Fibroblast of peridontal ligament (primary cell): ENCODE data around the gene SLC34A1.
A peak's percentile ranks its signal among the peaks of the same experiment; 100 is the strongest.
"Not testable (repeated sequence)": the region's sequence is repeated elsewhere in the genome, so short reads cannot be mapped to it uniquely, and the experiment has no call there.

Experiments used
- DNase-seq: peaks from one replicate; pipeline ENCODE4 v3.0.0-alpha.2; 2010; ENCODE audit errors: extremely low read depth

SLC34A1 gene

DNA sequence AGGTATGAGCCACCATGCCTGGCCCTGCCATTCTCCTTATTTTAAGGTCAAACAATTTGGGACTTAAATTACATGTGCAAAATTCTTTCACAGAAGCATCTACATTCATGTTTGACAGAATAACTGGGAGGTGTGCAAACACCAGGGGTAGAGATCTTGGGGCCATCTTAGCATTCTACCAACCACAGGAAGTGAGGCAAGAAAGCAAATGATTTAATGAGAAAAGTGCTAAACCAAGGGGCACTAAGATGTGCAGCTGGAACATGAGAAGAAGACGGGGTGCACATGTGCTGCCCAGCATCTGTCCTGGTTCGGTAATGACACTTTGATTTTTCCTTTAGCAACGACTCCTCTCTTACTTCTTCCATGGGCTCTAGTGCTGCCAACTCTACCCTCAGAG is 26.3 kb downstream of the SLC34A1 start:
- DNase-seq, result no peak

DNA sequence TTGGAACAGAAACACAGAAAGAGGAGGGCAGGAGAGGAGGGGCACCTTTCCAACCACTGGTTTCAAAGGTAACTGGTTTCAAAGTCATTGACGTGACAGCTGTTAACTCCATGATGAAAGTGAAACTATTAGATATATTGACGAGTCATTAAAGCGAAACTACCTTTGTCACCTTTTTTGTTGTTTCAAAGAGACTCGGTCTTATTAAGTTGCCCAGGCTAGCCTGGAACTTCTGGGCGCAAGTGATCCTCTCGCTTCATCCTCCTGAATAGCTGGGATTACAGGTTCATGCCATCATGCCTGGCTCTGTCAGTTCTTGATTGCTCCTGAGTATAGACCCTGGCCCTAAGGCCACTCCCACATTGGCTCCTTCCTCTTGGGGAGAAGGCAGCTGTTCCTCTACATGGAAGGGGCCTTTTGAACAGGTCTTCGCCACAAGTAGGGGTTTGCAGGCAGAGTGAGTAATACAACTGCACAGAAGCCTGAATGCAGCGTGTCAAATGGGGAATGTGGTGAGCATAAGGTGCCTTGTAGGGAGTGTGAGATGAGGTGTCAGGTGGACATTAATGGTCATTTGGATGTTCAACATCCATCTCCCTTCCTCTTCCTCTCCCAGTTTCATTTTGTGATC is 28.5 kb downstream of the SLC34A1 start:
- no peak for DNase-seq

DNA sequence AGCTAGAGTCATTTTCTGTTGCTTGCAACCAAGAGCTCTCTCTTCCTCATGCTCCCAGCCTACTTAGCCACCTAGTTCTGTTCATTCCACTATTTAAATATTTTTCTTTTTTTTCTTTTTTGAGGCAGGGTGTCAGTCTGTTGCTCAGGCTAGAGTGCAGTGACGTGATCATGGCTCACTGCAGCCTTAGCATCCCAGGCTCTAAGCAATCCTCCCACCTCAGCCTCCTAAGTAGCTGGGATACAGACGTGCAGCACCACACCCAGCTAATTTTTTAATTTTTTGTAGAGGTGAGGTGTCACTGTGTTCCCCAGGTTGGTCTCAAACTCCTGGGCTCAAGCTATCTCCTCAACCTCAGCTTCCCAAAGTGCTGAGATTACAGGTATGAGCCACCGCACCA is 30.2 kb downstream of the SLC34A1 start:
- no peak for DNase-seq

DNA sequence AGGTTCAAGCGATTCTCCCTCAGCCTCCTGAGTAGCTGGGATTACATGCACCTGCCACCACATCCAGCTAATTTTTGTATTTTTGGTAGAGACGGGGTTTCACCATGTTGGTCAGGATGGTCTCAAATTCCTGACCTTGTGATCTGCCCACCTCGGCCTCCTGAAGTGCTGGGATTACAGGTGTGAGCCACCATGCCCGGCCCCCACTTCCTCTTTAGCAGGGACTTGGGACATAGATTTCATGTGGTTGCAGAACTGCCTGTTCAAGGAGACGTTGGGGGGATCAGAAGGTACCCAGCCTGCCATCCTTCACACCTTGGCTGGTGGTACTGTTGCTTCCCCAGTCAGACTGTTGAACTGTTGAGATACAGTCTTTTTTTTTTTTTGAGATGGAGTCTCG is 32.8 kb downstream of the SLC34A1 start:
- DNase-seq, result not testable (repeated sequence)

DNA sequence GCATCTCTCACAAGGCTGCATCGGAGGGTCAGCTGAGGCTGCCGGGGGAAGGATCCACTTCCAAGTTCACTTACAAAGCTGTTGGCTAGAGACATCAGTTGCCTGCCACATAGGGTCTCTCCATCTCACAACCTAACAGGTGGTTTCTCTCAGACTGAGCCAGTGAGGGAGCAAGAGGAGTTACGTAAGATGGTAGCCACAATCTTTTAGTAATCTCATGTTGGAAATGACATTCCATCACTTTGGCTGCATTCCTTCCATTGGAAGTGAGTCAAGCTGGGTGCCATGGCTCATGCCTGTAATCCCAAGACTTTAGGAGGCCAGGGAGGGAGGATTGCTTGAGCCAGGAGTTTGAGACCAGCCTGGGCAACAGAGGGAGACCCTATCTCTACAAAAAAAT is 34.8 kb downstream of the SLC34A1 start:
- DNase-seq, result peak; percentile 77

DNA sequence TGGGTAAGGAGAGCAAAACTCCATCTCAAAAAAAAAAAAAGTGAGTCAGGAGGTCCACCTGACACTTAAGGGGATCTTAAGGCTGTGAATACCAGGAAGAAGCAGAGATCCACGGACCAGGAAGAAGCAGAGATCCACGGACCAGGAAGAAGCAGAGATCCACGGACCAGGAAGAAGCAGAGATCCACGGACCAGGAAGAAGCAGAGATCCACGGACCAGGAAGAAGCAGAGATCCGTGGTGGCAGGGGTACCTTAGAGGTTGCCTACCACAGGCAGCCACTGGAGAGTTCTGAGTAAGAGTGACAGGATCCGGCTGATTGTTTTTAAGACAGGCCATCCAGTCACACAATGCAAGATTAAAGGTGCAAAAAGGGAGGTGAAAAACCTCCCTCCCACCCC is 36.2 kb downstream of the SLC34A1 start:
- DNase-seq, result not testable (repeated sequence)

DNA sequence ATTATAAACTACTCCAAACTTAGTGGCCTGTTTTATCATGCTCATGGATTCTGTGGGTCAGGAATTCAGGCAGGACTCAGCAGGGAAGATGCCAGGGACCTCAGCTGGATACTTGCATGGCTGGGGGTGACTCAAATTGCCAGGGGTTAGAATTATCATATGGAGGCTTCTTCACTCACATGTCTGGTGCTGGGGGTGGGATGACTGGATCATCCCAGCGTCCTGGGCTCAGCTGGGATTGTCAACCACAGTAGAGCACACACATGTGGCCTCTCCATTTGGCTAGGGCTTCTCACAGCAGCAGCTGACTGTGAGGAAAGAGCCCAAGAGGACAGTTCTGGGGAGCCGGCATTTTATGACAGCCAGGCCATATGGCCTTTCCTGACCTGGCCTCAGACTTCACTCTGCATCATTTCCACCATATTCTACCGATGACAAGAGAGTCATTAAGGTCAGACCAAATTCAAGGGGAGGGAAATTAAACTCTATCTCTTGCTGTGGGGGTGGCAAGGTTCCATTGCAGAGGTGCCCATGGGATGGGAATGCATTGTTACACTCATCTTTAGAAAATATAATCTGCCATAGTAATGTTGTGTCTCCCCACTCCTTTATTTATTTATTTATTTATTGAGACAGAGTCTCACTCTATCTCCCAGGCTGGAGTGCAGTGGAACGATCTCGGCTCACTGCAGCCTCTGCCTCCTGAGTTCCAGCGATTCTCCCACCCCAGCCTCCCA is 37.0 kb downstream of the SLC34A1 start:
- DNase-seq, result no peak

DNA sequence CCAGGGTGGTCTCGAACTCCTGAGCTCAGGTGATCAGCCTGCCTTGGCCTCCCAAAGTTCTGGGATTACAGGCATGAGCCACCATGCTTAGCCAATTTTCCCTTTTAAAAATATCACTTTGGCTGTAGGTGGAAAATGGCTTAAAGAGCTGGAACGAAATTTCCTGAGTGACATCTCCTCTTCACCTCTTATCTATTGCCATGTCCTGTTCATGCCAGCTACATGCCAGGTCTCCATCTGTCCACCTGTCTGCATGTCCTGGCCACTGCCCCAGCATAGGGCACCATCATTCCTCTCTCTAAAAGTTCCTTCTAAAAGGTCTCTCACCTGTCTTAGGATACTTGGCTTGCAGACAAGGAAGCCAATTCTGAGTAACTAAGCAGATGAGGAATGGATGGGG is 39.4 kb downstream of the SLC34A1 start:
- no peak for DNase-seq

DNA sequence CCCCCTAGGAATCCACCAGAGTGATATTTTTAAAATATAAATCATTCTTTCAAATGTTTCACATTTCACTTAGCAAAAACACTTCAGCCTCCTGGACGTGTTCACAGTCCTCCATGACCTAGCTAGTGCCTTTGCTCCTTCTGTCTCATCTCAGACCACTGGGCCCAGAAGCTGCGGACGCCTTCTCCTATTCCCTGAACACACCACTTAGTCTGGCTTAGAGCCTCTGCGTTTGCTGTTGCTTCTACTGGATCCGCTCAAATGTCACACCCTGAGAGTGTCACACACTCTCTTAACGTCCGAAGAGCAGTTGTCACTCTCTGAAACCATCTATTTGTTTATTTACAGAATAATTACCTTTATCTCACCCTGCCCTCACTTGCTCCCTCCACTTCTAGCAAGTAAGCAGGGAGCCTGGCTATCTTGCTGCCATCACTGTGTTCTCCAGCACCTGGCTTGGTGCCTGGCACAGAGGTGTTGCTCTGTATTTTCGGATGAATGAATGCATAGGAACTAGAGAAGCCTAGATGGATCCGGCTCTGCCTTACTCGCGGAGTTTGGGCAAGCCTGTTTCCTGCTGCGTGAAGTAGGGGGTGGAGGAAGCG is 41.1 kb downstream of the SLC34A1 start:
- peak; percentile 9 for DNase-seq

DNA sequence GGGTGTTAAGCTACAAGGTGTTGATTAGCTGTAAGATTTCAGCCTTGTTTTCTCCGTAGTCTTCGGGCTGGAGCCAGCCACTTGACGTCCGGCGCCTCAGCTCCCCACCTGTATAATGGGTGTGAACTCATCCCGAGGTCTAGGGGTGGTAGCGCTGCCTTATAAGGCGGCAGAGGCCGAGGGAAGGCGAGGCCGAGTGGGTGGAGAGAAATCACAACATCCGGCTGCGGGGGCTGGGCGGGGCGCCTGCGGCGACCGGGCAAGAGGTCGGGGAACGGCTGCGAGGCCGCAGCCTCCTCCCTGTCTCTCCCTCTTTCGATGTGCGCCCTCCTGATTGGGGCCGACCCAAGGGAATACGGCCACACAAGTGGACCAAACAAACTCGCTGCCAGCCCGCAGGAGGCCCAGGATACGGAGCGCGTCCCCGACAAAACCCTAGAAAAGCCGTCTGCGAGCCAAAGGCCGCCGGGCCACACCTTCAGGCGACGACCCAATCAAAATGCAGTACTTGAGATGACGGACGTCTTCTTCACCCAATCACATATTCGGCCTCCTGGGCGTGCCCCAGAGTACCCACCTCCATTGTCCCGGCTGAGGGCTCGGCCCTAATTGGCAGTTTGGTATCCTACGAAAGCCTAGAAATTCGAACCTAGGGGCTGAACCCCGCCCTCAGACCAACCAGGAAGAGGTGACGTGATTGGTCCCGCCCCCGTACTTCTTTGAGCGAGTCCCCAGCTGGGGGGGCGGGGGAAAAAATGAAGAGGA is 41.7 kb downstream of the SLC34A1 start:
- DNase-seq, result peak; percentile 100

DNA sequence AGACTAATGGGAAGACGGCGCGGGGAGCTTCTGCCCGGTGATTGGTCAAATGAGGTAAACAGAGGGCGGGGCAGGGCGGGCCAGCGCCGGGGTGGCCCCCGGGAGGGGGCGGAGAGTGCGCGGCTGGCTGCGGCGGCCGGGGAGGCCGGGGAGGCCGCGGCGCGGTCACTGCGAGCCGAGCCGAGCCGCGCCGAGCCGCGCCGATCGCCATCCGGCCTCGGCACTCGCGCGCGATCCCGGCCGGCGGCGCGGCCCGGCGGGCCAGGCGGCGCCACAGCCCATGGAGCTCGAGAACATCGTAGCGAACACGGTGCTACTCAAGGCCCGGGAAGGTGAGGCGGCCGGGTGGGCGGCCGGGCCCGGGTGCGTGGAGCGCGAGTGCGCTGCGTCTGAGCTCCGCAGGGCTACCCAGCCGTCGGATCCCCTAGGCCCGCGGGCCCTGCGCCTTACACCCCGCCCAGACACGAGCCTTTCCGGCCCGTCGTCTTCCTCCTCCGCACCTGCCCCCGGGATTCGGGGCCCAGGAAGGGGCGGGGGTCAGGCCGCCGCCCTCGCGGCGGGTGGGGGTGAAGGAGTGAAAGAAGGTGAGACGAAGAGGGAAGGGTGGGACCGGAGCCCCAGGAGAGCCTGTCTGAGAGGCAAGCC is 42.5 kb downstream of the SLC34A1 start, which contains the start of gene GRK6:
Gene GRK6, plus strand, starts transcription at position 111 of the 645 bp plus-strand sequence. Its CDS starts 170 bp downstream, at position 281.
- no peak for DNase-seq

DNA sequence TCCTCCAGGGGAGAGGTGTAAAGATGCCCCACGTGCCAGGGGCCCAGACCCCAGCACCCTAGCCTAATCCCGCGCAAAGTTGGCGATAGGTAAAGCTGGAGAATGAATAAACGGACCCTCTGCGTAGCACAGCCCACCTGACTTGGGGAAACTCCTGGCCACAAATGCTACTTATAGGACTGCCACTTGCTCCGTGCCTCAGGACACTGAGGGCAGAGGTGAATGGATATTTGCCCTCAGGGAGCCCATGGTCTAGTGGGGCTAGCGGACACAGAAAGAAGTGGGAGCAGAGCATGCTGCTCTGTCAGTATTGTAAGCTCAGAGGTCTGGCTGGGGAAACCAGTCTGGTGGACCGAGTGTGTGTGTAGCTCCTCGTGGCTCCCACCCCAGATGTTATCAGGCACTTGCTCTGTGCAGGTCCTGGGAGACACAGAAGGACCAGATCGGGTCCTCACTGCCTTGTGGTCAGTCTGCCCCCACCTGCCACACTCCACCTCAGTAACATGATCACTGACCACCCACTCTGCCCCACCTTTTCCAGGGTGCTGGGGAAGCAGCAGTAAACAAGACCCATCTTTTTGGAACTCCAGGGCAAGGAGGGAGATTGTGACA is 43.1 kb downstream of the SLC34A1 start:
- peak; percentile 7 for DNase-seq

DNA sequence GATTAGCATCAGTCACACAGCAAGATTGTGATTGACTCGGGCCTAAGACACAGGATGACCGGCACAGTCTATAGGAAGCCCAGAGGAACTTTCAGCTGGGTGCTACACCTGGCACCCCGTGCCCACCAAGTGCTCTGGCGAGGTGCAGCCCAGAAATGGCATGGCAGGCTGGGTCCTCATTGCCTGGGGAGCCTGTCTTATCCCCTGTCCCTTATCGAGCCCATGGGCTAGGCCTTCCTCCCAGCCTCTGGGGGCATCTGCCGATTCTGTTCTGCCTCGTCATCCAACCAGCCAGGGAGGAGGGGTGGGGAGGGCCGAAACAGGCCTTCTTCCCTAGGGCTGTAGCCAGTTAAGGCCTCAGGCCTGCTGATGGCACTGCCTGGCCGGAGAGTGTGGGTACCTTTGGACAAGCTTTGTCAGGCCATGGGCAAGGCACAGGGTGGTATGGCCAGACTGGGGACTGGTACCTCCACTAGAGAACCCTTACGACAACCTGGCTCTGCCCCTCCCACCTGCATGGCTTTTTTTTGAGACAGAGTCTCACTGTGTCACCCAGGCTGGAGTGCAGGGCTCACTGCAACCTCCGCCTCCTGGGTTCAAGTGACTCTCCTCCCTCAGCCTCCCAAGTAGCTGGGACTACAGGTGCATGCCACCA is 43.8 kb downstream of the SLC34A1 start:
- no peak for DNase-seq

DNA sequence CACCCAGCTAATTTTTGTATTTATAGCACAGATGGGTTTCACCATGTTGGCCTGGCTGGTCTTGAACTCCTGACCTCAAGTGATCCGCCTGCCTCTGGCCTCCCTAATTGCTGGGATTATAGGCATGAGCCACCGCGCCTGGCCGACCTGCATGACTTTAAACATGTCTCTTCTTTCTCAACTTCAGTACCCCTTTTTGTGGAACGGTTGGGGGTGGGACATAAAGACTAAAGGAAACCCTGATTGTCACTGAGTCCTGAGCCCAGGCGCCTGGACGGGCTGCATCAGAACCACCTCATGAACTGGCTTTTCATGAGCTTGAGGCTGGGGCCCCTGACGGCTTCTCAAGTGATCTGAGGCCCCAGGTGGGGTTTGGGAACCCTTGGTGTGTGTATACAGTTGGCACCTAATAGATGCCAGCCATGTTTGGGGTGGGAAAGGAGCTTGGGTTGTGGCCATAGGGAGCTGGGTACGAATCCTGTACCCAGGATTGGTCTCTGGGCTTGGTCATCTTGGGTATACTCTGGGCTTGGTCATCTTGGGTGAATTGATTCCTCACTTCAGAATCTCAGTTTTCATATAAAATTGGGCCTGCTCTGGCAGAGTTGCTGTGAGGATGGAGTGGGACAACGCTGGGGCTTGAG is 44.5 kb downstream of the SLC34A1 start:
- no peak for DNase-seq

DNA sequence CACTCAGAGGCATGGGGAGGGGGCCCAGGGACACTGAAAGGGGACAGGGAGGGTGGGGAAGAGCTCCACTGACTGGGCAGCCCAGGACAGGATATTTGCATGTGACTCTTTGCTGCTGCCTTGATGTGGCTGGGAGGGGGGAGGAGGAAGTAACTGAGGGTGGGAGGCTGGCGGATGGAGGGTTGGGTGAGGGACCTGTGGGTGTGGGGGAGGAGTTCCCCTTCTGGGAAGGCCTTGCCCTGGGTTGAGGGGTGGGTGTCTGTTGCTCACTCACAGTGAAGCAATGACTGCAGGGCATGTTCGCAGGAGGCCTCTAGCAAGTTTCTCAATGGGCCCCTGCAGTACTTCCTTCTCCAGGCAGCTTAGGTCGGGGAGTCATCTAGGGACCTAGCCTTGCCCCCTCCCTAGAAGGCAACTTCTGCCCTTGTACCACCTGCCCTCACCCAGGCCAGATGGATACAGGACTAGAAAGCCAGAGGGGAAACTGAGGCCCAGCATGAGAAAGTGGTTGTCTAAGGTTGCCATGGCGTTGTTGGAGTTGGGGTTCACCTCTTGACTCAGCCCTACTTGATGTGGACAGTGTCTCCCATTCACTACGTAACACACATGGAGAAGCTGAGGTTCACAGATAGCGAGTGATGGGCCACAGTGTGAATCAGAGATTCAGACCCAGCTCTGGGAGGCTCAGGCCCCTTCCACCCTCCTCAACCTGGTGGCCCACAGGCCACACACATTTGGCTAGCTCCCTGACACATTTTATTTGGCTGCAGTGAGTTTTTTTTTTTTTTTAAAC is 45.2 kb downstream of the SLC34A1 start:
- DNase-seq, result no peak

DNA sequence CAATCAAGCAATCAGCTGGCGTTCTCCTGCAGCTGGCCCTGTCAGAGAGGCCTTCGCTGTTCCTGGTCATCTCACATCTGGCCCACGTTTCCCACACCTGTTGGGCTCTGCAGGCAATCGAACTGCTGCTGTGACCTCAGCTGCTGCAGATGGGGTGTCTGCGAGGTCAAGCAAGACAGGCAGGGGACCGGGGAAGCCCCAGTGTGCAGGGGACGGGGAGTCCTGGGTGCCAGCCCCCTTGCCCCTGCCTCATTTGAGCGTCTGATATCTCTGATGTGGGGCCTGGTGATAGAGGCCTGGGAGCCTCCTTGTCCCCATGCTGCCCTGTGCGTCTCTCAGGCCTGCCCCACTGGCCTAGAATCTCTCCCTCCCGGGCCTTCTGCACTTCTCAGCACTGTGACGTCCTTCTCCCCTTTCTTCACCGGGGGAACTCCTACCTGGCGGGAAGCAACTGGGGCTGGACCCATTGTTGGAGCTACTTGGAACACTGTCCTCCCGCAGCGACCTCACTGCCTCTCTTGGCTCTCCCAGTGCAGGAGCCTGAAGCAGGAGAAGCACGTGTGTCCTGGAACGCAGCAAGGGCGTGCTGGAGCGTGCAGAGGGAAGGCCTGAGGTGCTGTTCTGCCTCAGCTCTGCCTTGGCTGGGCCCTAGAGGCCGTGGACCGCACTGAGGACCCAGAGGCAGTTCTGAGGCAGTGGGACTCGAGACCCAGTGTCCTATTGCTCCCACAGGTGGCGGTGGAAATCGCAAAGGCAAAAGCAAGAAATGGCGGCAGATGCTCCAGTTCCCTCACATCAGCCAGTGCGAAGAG is 46.1 kb downstream of the SLC34A1 start:
- no peak for DNase-seq

DNA sequence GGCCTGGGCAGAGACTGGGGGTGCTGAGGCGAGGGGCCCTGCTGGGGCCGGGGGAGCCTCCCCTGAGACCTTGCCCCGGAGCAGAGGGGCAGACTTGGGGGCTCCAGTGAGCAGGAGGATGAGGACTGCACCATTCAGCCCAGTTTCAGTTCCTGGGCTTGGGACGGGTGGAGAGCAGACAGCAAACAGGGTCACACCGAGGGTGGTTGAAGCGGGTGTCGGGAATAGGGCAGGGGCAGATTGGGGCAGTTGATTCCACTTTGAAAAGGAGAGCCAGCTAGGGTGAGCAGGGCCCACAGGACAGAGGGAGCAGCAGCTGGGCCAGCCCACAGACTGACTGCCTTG is 46.7 kb downstream of the SLC34A1 start:
- DNase-seq, result no peak

DNA sequence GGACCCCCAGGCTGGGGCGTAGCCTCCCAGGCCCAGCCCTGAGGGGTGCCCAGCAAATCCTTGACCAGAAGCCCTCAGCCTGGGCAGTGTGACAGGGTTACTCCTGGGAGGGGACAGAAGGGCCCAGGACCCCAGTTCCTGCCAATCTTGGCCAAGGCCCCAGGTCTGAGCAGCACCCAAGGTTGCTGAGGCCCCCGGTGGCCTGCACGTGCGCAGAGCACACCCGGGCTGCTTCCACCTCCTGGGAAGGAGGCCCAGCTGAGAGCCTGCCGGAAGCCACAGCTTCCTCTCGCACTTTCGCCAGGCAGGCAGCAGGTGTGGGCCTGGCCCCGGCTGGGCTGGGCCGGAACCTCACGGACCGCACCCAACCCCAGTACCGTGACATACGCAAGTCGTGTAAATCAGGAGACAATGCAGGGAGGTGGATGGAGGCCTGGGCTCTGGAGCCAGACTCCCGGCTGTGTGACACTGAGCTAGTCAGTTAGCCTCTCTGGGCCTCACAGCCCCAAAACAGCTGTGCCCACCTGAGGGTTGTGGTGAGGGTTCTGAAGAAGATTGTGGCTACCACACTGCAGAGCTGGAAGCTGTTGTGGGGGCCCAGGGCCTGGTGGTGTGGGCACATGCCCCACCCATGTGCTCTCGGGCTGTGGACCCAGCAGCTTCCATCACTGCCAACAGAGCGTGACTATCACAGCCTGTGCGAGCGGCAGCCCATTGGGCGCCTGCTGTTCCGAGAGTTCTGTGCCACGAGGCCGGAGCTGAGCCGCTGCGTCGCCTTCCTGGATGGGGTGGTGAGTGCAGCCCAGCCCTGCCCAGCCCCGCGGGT is 47.3 kb downstream of the SLC34A1 start:
- DNase-seq, result no peak
